ENCODE data around the gene FGD4.
A peak's percentile ranks its signal among the peaks of the same experiment; 100 is the strongest.

The FGD4 gene

GRCh38 chr12:32566663-32567295, 167.4 kb downstream of the FGD4 start:
- no peak for DNase-seq

DNA sequence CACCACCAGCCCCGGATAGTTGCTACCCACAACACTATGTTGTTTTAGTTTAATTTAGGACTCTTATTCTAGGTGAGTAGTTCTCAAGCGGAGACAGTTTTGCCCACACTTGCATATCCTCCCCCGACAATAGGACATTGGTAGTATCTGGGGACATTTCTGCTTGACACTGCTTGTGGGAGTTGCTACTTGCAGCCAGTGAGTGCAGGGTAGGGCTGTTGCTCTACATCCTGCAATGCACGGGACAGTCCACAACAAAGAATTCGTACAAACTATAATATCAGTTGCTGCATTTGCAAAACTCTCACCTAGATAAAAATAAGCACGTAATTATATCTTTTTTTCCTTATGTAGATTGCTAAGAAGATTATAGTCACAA, 167.9 kb downstream of the FGD4 start:
- no peak for DNase-seq

DNA sequence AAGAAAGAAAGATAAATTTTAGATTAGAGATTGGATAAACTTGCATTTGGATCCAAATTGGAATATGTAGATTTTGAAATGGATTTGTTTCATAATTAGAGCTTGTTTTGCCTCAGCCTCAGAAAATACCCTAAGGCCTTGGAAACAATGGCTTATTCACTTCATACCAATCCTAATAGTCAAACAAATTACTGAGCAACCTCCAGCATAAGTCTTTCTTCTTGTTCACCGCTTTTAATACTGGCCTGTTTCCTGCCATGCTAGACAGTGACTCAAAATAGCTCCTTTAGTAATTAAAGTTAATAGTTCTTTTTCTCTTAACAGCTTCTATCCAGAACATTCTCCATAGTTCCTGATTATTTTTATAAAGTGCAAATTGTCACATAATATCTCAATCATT, 168.9 kb downstream of the FGD4 start:
- DNase-seq, result no peak

GRCh38 chr12:32569259-32569658, 169.9 kb downstream of the FGD4 start:
- DNase-seq, result peak; percentile 66 to 80

- no peak for DNase-seq
Measured at GRCh38 chr12:32574585-32574984, 175.2 kb downstream of the FGD4 start.

- DNase-seq, result no peak
Measured at GRCh38 chr12:32577328-32577727, 178.0 kb downstream of the FGD4 start.

DNA sequence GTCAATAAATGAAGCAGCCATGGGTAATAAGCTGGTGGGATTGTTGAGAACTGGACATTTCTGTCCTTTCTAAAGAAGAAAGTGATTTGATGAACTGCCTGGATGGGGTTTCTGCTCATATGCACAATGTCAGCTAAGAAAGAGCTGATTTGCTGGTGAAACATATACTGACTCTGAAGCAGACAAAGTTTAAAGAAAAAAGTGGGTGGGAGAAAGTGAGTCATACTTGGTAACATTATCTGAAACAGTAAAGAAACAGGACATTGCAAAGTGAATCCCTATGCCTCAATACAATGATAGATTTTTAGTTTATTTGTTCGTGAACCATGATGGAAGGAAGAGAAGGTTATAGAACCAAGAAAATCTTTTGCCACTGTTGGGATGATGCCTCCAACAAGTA, 184.2 kb downstream of the FGD4 start:
- no peak for DNase-seq

DNA sequence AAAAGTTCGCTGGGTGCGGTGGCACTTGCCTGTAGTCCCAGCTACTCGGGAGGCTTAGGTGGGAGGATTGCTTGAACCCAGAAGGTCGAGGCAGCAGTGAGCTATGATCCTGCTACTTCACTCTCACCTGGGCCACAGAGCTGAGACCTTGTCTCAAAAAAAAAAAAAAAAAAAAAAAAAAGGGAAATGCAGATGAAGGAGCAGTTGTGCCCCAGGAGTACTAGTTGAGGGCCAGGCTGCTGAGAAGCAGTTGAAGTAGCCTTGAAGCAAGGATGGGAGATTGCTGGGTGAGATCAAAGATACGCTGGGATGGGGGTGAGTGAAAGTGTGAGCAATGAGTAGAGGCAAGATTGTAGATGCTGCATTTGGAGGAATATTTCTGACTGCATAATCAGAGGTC, 186.3 kb downstream of the FGD4 start:
- no peak for DNase-seq

- peak; percentile 67 to 91 for DNase-seq
Measured at GRCh38 chr12:32586390-32586789, 187.0 kb downstream of the FGD4 start.

- DNase-seq, result no peak
Measured at GRCh38 chr12:32587581-32588495, 188.5 kb downstream of the FGD4 start.

- no peak for DNase-seq
Measured at GRCh38 chr12:32588604-32589003, 189.2 kb downstream of the FGD4 start.

DNA sequence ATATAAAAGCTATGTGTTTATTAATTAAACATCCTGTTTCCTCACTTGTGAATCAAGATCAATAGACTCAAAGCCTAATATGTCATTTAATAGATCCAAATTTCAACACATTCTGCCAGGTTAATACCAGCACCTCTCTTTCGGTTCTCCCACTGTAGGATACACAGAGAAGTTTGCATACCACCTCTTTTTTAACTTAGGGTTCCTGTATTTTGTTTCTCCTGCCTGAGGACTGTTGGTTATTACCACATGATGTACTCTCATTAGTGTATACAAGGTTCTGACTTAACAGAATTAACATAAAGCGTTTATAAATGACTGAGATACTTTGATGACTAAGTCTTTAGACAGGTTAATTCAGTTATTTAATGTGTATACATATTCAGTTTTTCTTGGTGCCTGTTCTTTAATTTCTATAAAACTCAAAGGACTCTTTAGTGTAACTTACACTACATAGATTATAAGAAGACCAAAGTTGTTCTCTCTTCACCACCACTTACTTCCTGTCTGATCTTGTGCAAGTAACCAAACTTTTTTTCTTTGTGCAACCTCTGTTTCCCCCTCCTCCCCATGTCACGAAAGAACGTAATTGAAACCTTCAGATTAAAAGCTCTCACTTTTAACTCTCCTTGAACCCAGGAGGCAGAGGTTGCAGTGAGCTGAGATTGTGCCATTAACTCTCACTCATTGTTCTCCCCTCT, 190.0 kb downstream of the FGD4 start:
- DNase-seq, result no peak

DNA sequence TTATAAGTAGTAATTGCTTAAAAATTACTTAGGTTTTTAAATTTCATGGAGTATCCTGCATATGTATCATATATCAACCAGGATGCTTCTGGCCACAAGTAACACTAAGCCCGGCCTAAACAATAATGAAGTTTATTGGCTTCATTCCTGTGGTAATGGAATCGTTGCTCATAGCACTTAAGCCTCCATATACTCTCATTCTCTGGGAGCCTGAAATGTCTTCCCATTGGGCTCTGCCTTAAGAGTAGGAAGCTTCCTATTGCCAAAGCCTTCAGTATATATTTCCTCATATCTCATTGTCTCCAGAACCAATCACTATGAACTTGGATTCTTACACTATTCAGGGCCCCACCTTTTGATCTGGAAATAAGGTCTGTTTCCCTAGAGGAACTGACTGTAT, 195.9 kb downstream of the FGD4 start:
- no peak for DNase-seq

DNA sequence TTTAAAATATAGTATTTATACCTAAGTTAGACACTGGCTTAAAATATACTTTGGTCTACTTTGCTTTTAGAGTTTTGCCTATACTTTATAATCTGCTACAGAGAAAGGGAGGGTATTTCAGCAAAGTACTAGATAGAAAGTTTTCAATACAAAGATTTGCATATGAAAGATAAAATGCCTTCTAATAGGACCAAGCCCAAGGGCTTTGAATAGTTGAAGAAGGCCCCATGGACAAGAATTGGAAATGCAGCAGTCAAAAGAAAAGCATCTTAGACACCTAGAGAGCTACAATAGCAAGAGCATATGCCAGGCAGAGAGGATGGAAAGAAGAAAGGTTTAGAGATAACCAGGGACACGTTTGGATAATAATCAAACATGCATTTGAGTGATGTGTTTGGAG, 196.7 kb downstream of the FGD4 start:
- DNase-seq, result no peak

GRCh38 chr12:32598688-32599087, 199.3 kb downstream of the FGD4 start:
- DNase-seq, result no peak

DNA sequence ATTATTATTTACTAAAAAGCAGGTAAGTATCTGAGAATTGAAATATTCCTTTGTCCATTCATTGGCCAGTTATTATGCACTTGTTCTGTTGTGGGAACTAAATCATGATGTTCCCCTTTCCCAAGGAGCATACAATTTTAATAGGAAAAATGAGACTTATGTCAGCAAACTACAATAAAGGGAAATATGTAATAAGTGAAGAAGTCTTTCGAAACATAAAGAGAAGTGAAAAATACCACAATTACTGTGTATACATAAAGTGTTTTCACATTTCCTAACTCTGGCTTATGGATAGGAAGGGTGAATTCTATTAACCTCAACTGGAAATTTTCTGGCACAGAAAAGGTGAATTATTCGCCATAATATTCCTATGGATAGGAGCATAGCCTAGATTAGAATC, 201.3 kb downstream of the FGD4 start:
- DNase-seq, result no peak

GRCh38 chr12:32603071-32603470, 203.7 kb downstream of the FGD4 start:
- no peak for DNase-seq

DNA sequence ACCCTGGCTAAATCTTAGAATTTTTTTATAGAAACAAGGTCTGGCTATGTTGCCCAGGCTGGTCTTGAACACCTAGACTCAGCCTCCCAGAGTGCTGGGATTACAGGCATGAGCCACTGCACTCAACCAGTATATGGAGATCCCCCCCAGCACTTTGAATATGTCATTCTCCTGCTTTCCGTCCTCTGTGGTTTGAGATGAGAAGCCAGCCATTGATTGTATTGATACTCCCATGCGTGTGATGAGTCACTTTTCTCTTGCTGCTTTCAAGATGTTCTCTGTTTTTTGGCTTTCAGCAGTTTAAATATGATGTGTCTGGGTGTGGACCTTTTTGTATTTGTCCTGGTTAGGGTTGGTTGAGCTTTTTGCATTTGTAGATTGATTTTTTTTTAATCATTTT, 204.5 kb downstream of the FGD4 start:
- DNase-seq, result no peak

GRCh38 chr12:32604565-32604964, 205.2 kb downstream of the FGD4 start:
- DNase-seq, result no peak

GRCh38 chr12:32605326-32606095, 206.2 kb downstream of the FGD4 start:
- no peak for DNase-seq

DNA sequence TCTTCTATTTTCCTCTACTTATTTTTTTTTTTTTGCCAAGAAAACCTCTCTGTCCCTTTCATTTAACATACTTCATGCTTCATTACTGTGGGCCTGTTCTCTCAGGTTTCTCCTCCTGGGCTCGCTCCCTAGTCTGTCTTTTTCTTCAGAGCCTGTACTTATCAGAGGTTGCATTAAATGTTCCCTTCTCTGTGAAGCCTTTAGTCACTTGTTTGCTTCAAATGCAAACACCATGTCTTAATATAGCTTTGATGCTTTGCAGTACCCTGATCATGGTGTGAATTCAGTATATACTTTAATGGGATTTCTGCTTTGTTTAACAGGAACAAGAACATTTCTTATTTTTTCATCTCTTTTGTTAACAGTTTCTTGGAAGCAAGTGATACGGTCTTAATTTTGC, 207.1 kb downstream of the FGD4 start:
- DNase-seq, result no peak

- no peak for DNase-seq
Measured at GRCh38 chr12:32609966-32610365, 210.6 kb downstream of the FGD4 start.

DNA sequence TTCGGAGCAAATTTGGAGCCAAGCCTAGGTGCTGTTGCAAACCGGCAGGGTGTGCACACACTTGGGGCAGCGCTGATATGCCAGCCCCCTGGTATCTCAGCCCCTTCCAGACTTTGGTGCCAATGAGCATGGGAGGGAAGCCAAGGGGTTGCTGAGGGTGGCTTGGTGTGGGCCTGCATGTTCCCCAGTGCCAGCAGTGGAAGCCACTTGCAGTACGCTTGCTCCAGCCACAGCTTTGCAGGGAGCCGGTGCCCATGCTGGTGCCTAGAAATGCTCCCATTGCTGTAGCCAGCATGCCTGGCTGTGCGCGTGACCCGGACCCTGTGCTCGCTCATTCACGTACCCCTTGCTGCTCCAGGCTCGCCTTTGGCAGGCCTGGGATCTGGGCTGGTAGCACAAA, 212.6 kb downstream of the FGD4 start:
- no peak for DNase-seq
